Measurements from ENCODE around the gene CDK5.

The CDK5 gene

DNA sequence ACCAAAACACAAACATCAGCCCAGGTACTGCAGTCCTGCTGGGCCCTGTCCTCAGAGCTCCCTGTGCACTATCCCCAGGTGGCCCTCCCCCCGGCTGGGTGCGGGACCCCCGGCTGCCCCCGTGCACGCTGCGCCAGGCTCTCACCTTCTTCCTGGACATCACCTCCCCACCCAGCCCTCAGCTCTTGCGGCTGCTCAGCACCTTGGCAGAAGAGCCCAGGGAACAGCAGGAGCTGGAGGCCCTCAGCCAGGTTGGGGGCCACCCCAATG, 47.7 kb downstream of the CDK5 start:
- TF ChIP-seq CTCF (IDR thresholded peaks at IDR 0.05; ENCODE audit: low read depth, low read length, missing control alignments): no peak
- H3K4me3 ChIP-seq (replicated peaks; ENCODE audit: low read depth, low read length): no peak overlapping the region

GRCh38 chr7:151009327-151010036, 48.2 kb downstream of the CDK5 start:
- no peak overlapping the region for H3K4me3 ChIP-seq (replicated peaks; ENCODE audit: low read depth, low read length)
- no peak for DNase-seq (ENCODE audit: extremely low read depth, low read depth)
- no peak for TF ChIP-seq CTCF (IDR thresholded peaks at IDR 0.05; ENCODE audit: low read depth, low read length, missing control alignments)

More for the DNA sequence above, 47.7 kb downstream of the CDK5 start:
- DNase-seq (ENCODE audit: extremely low read depth, low read depth): no peak

- TF ChIP-seq CTCF (IDR thresholded peaks at IDR 0.05; ENCODE audit: low read depth, low read length, missing control alignments): peak; percentile 80
- H3K4me3 ChIP-seq (replicated peaks; ENCODE audit: low read depth, low read length): no peak overlapping the region
- DNase-seq (ENCODE audit: extremely low read depth, low read depth): no peak
Measured at GRCh38 chr7:151008511-151009323, 49.0 kb downstream of the CDK5 start.

DNA sequence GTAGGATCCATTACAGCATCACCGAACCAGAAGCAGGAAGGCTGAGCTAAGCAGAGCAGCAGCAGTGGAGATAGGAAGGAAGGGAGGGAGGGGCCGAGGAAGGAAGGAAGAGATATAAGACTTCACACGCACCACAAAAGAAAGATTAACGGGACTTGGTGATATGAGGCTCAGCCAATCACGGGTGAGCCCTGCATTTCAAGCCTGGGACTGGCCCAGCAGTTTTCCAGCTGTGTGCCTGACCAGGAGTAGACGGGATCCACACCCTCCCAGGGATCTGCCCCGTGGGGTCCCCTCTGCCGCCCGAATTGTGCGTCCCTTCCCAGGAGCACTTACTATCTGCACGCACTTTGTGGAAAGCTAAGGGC, 49.6 kb downstream of the CDK5 start:
- no peak for DNase-seq (ENCODE audit: extremely low read depth, low read depth)
- TF ChIP-seq CTCF (IDR thresholded peaks at IDR 0.05; ENCODE audit: low read depth, low read length, missing control alignments): no peak
- no peak overlapping the region for H3K4me3 ChIP-seq (replicated peaks; ENCODE audit: low read depth, low read length)

DNA sequence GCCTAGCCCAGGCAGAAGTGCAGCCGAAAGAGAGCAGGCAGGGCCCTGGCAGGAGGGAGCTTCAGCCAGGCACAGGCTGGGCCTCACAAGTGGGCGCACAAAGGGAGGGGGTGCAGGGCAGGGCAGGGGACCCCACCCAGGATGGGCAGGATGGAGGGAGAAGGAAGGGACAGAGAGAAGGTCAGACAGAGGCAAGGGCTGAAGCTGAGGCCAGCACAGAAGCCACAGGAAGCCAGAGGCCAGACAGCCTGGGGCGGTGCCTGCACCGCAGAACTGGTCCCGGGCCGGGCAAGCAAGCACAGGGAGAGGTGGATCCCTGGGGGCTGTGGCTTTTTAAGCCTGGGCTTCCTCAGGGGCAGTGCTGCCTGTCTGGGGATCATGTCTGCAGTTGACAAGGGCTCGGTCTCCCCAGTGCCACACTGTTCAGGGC, 50.2 kb downstream of the CDK5 start:
- no peak for TF ChIP-seq CTCF (IDR thresholded peaks at IDR 0.05; ENCODE audit: low read depth, low read length, missing control alignments)
- H3K4me3 ChIP-seq (replicated peaks; ENCODE audit: low read depth, low read length): no peak overlapping the region
- DNase-seq (ENCODE audit: extremely low read depth, low read depth): no peak

GRCh38 chr7:151006590-151007300, 51.0 kb downstream of the CDK5 start:
- TF ChIP-seq CTCF (IDR thresholded peaks at IDR 0.05; ENCODE audit: low read depth, low read length, missing control alignments): no peak
- no peak for DNase-seq (ENCODE audit: extremely low read depth, low read depth)
- H3K4me3 ChIP-seq (replicated peaks; ENCODE audit: low read depth, low read length): no peak overlapping the region

Data from HFF-Myc (cell line).